ENCODE data around the gene LRP1.
A peak's percentile ranks its signal among the peaks of the same experiment; 100 is the strongest.
"Not testable (repeated sequence)": the region's sequence is repeated elsewhere in the genome, so short reads cannot be mapped to it uniquely, and the experiment has no call there.

Gene LRP1

GRCh38 chr12:57111031-57111734 lies 17.1 kb upstream of the LRP1 start, which contains the start of gene STAT6:
TSS of gene STAT6 (minus strand) at chr12:57111362. CDS start at chr12:57108278, 3,084 bp downstream.
- DNase-seq (ENCODE audit: low read depth in 2 of 2): peak; percentile 61 to 70

DNA sequence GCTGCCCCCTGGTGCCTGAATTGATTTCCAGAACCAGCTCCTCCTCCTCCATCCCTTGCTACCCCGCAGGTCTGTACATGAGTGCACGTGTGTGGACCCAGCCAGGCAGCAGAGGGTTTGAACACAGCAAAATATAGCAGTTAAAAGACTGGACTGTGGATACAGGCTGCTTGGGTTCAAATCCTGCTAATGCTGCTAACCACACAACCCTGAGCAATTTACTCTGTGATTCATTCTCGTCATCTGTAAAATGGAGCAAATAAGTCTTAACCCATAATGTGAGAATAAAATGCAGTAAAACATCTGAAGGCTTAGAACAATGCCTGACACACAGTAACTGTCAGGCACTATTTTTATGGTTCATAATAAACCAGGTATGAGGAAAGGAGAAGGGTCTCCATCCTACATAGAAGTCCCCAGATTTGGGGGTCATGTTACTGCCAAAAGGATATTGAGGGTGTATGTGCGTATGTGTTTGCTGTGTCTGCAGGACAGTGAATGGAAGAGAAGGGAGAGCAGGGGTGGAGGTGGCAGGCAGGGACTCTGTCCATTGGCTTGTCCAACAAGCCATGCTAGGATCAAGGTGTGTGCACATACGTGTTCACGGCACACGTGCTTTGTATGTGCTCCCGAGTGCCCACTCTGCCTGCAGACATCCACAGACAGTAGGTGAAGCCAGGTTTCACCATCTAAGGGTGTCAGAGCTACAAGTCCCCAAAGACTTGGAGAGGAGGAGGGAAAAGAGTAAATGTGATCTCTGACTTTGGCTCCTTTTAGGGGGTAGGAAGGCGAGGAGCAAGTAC lies 15.6 kb upstream of the LRP1 start:
- DNase-seq (ENCODE audit: low read depth in 2 of 2): peak in 1 of 2 experiments; percentile 86

- no peak for DNase-seq (ENCODE audit: low read depth in 2 of 2)
Measured at GRCh38 chr12:57116580-57117281, 11.6 kb upstream of the LRP1 start.

GRCh38 chr12:57118711-57119271 lies 9.5 kb upstream of the LRP1 start:
- no peak for DNase-seq (ENCODE audit: low read depth in 2 of 2)

- DNase-seq (ENCODE audit: low read depth in 2 of 2): no peak
Measured at GRCh38 chr12:57119294-57120085, 8.8 kb upstream of the LRP1 start.

DNA sequence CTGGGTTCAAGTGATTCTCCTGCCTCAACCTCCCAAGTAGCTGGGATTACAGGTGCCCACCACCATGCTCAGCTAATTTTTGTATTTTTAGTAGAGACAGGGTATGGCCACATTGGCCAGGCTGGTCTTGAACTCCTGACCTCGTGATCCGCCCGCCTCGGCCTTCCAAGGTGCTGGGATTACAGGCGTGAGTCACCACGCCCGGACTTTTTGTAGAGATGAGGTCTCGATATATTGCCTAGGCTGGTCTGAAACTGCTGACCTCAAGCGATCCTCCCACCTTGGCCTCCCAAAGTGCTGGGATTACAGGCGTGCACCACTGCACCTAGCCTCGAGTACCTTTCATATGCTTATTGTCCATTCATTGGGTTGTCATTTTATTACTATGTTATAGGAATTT lies 7.6 kb upstream of the LRP1 start:
- not testable (repeated sequence) for DNase-seq (ENCODE audit: low read depth in 2 of 2)

GRCh38 chr12:57123813-57124212 lies 4.5 kb upstream of the LRP1 start:
- DNase-seq (ENCODE audit: low read depth in 2 of 2): no peak

- DNase-seq (ENCODE audit: low read depth in 2 of 2): peak; percentile 53 to 82
Measured at GRCh38 chr12:57124261-57124877, 3.9 kb upstream of the LRP1 start.

DNA sequence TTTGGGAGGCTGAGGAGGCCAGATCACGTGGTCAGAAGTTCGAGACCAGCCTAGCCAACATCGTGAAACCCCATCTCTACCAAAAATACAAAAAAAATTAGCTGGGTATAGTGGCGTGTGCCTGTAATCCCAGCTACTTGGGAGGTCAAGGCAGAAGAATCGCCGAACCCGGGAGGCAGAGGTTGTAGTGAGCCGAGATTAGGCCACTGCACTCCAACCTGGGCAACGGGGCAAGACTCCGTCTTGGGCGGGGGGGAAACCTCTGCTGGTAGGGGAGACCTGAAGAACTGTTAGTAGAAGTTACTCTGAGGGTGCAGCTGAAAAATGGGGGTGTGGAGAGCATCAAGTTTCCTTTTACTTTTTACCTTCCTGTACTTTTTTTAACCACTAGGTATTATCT lies 2.2 kb upstream of the LRP1 start:
- DNase-seq (ENCODE audit: low read depth in 2 of 2): no peak

GRCh38 chr12:57126561-57126960 lies 1.7 kb upstream of the LRP1 start:
- DNase-seq (ENCODE audit: low read depth in 2 of 2): no peak

DNA sequence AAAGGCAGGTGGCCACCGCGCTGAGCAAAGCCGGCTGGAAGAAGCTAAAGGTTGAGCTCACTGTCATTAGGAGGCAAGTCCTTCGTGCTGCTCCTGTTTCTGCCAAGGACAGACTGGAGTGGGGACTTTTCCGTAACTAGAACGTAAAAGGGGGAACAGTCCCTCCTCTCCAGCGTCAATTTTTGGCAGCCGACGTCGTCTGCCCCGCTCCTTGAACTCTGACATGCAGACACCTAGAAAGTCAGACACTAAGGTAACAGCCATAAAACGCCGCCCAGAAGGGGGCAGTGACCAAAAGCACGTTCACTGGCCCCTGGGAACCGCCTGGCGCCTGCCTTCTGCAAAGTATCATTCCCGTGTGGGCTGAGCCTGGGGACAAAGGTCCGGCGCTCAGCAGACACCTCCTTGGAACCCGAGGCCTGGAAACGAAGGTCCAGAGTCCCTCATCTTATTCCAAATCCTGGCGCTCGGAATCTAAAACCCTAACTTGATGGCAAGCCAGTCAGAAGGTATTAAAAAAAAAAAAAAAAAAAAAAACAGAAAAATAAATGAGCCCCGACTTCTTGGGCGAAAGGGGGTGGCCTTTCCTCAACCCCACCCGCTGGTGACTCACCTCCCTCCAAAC lies 1.1 kb upstream of the LRP1 start:
- peak in 1 of 2 experiments; percentile 28 for DNase-seq (ENCODE audit: low read depth in 2 of 2)

GRCh38 chr12:57128519-57129247 lies 400 bp downstream of the LRP1 start:
- no peak for DNase-seq (ENCODE audit: low read depth in 2 of 2)

DNA sequence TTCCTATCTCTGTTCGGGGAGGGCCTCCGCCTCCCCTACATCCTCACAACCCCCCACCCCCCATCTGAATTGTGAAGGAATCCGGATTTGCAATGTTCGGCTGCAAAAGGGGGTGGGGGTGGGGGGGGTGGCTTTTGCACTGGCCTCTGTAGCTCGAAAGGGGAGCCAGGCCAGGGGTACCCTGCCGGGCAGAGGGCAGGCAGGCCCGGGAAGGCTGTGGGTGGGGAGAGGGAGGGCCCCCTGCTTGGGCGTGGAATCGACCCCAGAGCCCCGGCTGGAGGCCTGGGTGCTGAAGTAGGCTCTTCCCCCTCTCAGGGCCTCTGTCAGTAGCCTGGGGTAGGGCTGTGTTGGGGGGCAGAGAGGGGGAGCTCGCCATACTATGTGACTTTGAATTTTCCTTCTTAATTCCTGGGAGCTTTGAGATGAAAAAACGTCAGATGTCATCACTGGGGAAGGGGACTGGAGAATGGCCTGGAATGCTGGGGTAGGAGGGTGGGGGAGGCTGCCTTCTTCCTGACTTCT lies 1.1 kb downstream of the LRP1 start:
- DNase-seq (ENCODE audit: low read depth in 2 of 2): no peak

GRCh38 chr12:57129889-57130288 lies 1.6 kb downstream of the LRP1 start:
- DNase-seq (ENCODE audit: low read depth in 2 of 2): no peak

DNA sequence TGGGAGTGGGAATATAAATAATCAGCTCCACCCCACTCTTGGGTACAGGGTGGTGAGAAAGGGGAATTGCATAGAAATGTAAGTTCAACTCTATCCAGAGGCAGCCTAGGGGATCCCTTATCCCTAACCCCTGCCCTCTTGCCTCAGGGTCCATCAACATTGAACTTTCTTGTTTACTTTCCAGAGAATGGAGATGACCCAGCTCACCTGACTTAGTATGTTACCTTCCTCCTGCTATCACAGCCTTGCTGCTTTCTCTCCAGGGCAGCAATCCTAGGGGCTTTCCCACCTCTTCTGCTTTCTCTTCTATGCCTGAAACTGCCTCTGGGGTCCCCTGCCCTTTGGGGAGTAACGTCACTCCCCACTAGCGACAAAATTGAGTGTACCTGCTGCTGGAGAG lies 2.7 kb downstream of the LRP1 start:
- no peak for DNase-seq (ENCODE audit: low read depth in 2 of 2)

DNA sequence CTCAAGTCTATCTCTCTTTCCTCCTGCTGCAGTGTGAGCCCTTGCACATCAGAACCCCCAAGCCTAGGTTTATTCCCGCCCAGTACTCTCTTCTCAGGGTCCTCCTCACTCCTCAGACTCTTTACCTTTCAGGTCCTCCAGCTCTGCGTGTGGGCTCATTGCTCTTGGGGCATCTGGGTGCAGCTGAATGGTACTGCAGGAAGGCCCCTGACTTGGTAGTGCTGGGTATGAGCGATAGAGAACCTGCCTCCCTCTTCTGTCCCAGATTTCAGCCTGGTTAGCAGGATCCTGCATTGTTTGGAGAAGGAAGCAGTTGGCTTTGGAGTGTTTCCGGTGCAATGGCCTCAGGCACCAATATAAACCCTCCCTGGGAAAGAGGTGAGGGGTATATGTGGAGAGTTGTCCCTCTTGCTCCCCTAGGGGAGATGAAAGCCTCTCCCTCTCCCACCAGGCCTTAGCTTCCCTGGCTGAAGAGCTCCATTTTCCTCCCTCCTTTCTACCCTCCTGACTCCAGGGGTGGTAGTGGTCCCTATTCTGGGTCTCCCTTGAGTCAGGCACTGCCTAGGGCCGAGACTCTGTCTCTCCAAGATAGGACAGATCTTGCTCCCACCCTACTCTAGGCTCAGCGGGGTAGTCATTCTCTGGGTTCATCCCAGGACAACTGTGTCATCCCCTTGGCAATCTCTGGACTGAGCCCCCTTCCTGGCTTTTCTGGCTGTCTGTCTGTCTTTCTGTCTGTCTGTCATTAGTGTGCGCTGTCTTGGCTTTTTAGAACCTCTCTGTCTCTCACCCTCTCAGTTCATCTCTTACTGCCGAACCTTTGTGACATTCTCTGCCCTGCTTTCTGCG lies 3.8 kb downstream of the LRP1 start:
- no peak for DNase-seq (ENCODE audit: low read depth in 2 of 2)

GRCh38 chr12:57133013-57133569 lies 4.8 kb downstream of the LRP1 start:
- DNase-seq (ENCODE audit: low read depth in 2 of 2): no peak

DNA sequence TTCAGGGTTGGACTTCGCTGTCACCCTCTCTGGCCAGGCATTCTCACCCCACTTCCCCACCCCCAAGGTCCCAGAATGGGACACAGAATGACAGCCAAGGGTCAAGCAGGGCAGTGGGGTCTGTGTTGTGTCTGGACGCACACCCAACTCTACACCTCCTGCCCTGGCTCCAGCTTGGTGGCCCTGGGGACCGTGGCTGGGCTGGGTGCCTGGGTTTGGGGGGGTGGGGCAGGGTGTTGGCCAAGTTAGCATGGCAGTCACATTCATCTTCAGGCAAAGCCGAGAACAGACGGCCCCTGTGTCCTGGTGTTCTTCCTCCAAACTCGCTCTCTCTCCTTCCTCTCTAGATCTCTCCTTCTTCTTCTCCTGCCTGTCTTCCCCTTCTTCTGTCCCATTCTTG lies 5.6 kb downstream of the LRP1 start:
- no peak for DNase-seq (ENCODE audit: low read depth in 2 of 2)
